ENCODE results near the gene KEAP1. TPM values are rescaled to one million over a fixed set of nuclear protein-coding genes. Genes with fewer than 3 reads are reported as not detected.
A peak's percentile ranks its signal among the peaks of the same experiment; 100 is the strongest.

The KEAP1 gene
- total and polyA plus RNA-seq, 2 donors from 2014 or later = 60.8 to 79.4 TPM

GRCh38 chr19:10519421-10519820, 16.3 kb upstream of the KEAP1 start:
- no peak for TF ChIP-seq CTCF (IDR thresholded peaks at IDR 0.05; ENCODE audit: borderline replicate concordance, extremely low read depth, insufficient read depth)
- FAIRE-seq = no peak
- peaks cover 29% of the 10 kb centered on the region for H3K27me3 ChIP-seq (ENCODE audit: control insufficient read depth, insufficient read depth, low read length)
- no peak overlapping the region for H3K4me3 ChIP-seq (ENCODE audit: low read length in 3 of 3)
- no peaks in the 10 kb centered on the region for H3K36me3 ChIP-seq (ENCODE audit: control insufficient read depth in 2 of 3, insufficient read depth in 3 of 3, low read length in 3 of 3)
- H3K4me1 ChIP-seq (ENCODE audit: control insufficient read depth in 2 of 3, insufficient read depth in 2 of 3, low read depth in 1 of 3, low read length in 3 of 3) = peaks cover 0 to 5% (median 4%) of the 10 kb centered on the region in 3 donors
- no peak for DNase-seq
- no peak overlapping the region for H3K9ac ChIP-seq (ENCODE audit: low read length in 3 of 3)
- H3K9me3 ChIP-seq (ENCODE audit: control insufficient read depth in 2 of 3, insufficient read depth in 1 of 3, low read length in 3 of 3) = no peaks in the 10 kb centered on the region
- intact Hi-C loops (cut with DNase I) = no loop called here
- no peak overlapping the region for H3K27ac ChIP-seq (ENCODE audit: low read depth in 2 of 2, low read length in 2 of 2)

- FAIRE-seq = no peak
- no peak overlapping the region for H3K27ac ChIP-seq (ENCODE audit: low read depth in 2 of 2, low read length in 2 of 2)
- H3K4me3 ChIP-seq (ENCODE audit: low read length in 3 of 3) = peak overlapping the region in 1 of 3 donors; percentile 35
- no peaks in the 10 kb centered on the region for H3K36me3 ChIP-seq (ENCODE audit: control insufficient read depth in 2 of 3, insufficient read depth in 3 of 3, low read length in 3 of 3)
- no peak overlapping the region for H3K9ac ChIP-seq (ENCODE audit: low read length in 3 of 3)
- intact Hi-C loops (cut with DNase I) = no loop called here
- no peak for TF ChIP-seq CTCF (IDR thresholded peaks at IDR 0.05; ENCODE audit: borderline replicate concordance, extremely low read depth, insufficient read depth)
- H3K9me3 ChIP-seq (ENCODE audit: control insufficient read depth in 2 of 3, insufficient read depth in 1 of 3, low read length in 3 of 3) = no peaks in the 10 kb centered on the region
- H3K27me3 ChIP-seq (ENCODE audit: control insufficient read depth, insufficient read depth, low read length) = peaks cover 30% of the 10 kb centered on the region
- peaks cover 0 to 6% (median 4%) of the 10 kb centered on the region in 3 donors for H3K4me1 ChIP-seq (ENCODE audit: control insufficient read depth in 2 of 3, insufficient read depth in 2 of 3, low read depth in 1 of 3, low read length in 3 of 3)
- no peak for DNase-seq
These were observed 15.5 kb upstream of the KEAP1 start for GRCh38 chr19:10518444-10519361.

GRCh38 chr19:10517760-10518443, 14.7 kb upstream of the KEAP1 start:
- peaks cover 0 to 6% (median 4%) of the 10 kb centered on the region in 3 donors for H3K4me1 ChIP-seq (ENCODE audit: control insufficient read depth in 2 of 3, insufficient read depth in 2 of 3, low read depth in 1 of 3, low read length in 3 of 3)
- H3K27ac ChIP-seq (ENCODE audit: low read depth in 2 of 2, low read length in 2 of 2) = peak overlapping the region in 1 of 2 donors; percentile 36

More at GRCh38 chr19:10517760-10518443, 14.7 kb upstream of the KEAP1 start:
- Histone ChIP-seq H3K4me3 (ENCODE audit: low read length in 3 of 3) (peak overlapping the region in 1 of 3 donors; percentile 35), H3K36me3 (ENCODE audit: control insufficient read depth in 2 of 3, insufficient read depth in 3 of 3, low read length in 3 of 3) (no peaks in the 10 kb centered on the region), H3K9ac (ENCODE audit: low read length in 3 of 3) (no peak overlapping the region), H3K27me3 (ENCODE audit: control insufficient read depth, insufficient read depth, low read length) (peaks cover 35% of the 10 kb centered on the region), H3K9me3 (ENCODE audit: control insufficient read depth in 2 of 3, insufficient read depth in 1 of 3, low read length in 3 of 3) (no peaks in the 10 kb centered on the region)
- FAIRE-seq (no peak), DNase-seq (peak; percentile 38 to 78 (median 57))
- TF ChIP-seq CTCF (IDR thresholded peaks at IDR 0.05; ENCODE audit: borderline replicate concordance, extremely low read depth, insufficient read depth) = no peak
- intact Hi-C loops (cut with DNase I) = no loop called here

All from kidney (tissue), 14 donors.